Measurements from ENCODE around the gene ABCB9. TPM values are rescaled to one million over a fixed set of nuclear protein-coding genes. Genes with fewer than 3 reads are reported as not detected.

ABCB9 gene
- total RNA-seq, 1 experiment from 2014 or later = 6.3 TPM

GRCh38 chr12:122964439-122965257 is 1.6 kb downstream of the ABCB9 start (continued):
- no peak for TF ChIP-seq ARID4B (CRISPR knock-in tag; IDR thresholded peaks at IDR 0.05; ENCODE audit: borderline replicate concordance)

- CTCF ChIA-PET = interaction anchor here (1.7 to 1.8 kb wide), 2 partner anchors 11 to 103 kb away, joined by 6 to 8 read pairs; partner anchors contain the start of gene OGFOD2
Observed at GRCh38 chr12:122963941-122964265, 2.4 kb downstream of the ABCB9 start.

More at GRCh38 chr12:122963941-122964265, 2.4 kb downstream of the ABCB9 start:
- Mint-ChIP-seq H3K27me3 (ENCODE audit: low read depth) (peaks cover 5% of the 10 kb centered on the region), H3K4me3 (no peak overlapping the region), H3K27ac (no peak overlapping the region), H3K4me1 (peaks cover 18% of the 10 kb centered on the region), H3K9me3 (no peaks in the 10 kb centered on the region), H3K36me3 (no peaks in the 10 kb centered on the region)
- POLR2A ChIA-PET = no interaction called here
- TF ChIP-seq CREM (CRISPR knock-in tag; IDR thresholded peaks at IDR 0.05) (no peak), TEAD4 (CRISPR knock-in tag; IDR thresholded peaks at IDR 0.05) (no peak), ARID4B (CRISPR knock-in tag; IDR thresholded peaks at IDR 0.05; ENCODE audit: borderline replicate concordance) (no peak), USF1 (CRISPR knock-in tag; IDR thresholded peaks at IDR 0.05) (no peak), E2F4 (CRISPR knock-in tag; IDR thresholded peaks at IDR 0.05; ENCODE audit: borderline replicate concordance, low read depth) (no peak)
- DNase-seq (ENCODE audit: low spot score) (no peak), ATAC-seq (no peak)
